WTC11 (cell line): Measurements from ENCODE around the gene CCDC154. TPM values are rescaled to one million over a fixed set of nuclear protein-coding genes. Genes with fewer than 3 reads are reported as not detected.

Source experiments
- ATAC-seq: fragments of 200-7000 bp; cut with Tn5 transposase; 2 replicates; pipeline ENCODE4 v1.10.0; 2021; ENCODE audit warnings: mild to moderate bottlenecking, moderate library complexity
- CTCF ChIA-PET: fragments of 300-600 bp; sonication (Branson Sonifier 250); formaldehyde crosslinking; loops from one replicate; lab custom pipeline; 2021; ENCODE audit warnings: antibody characterized with exemption; lab: Charles Lee
- POLR2A ChIA-PET: fragments of 350-600 bp; sonication (Branson Sonifier 250); formaldehyde crosslinking; loops from one replicate; lab custom pipeline; 2021; ENCODE audit warnings: antibody characterized with exemption; lab: Charles Lee
- DNase-seq: peaks from one replicate; pipeline ENCODE4 v3.0.0; 2021; ENCODE audit warnings: low spot score
- H3K27ac Mint-ChIP-seq: 2 replicates; pipeline ENCODE4 v1.8.0; 2021; ENCODE audit warnings: mixed read lengths
- H3K27me3 Mint-ChIP-seq: 2 replicates; pipeline ENCODE4 v1.8.0; 2021; ENCODE audit warnings: low read depth, mild to moderate bottlenecking, moderate library complexity, mixed read lengths
- H3K36me3 Mint-ChIP-seq: 2 replicates; pipeline ENCODE4 v1.8.0; 2021; ENCODE audit warnings: mixed read lengths
- H3K4me1 Mint-ChIP-seq: 2 replicates; pipeline ENCODE4 v1.8.0; 2022; ENCODE audit warnings: mixed read lengths
- H3K4me3 Mint-ChIP-seq: 2 replicates; pipeline ENCODE4 v1.8.0; 2021; ENCODE audit warnings: mild to moderate bottlenecking, moderate library complexity, mixed read lengths
- H3K9me3 Mint-ChIP-seq: 2 replicates; pipeline ENCODE4 v1.8.0; 2021; ENCODE audit warnings: mixed read lengths
- ELF4 ChIP-seq: sonication (generic); formaldehyde crosslinking; IDR thresholded peaks from 2 replicates; pipeline ENCODE4 v1.8.1; 2022; ENCODE audit warnings: low read depth, mild to moderate bottlenecking, moderate library complexity, missing genetic modification reagents
- ESRRA ChIP-seq: sonication (generic); formaldehyde crosslinking; IDR thresholded peaks from 2 replicates; pipeline ENCODE4 v1.8.1; 2022; ENCODE audit warnings: mild to moderate bottlenecking, missing genetic modification reagents, borderline replicate concordance
- ETV6 ChIP-seq: sonication (generic); formaldehyde crosslinking; IDR thresholded peaks from 2 replicates; pipeline ENCODE4 v1.8.1; 2022; ENCODE audit warnings: mild to moderate bottlenecking, missing genetic modification reagents
- FOXK1 ChIP-seq: sonication (generic); formaldehyde crosslinking; IDR thresholded peaks from 2 replicates; pipeline ENCODE4 v1.8.0; 2022; ENCODE audit warnings: mild to moderate bottlenecking, moderate library complexity, missing genetic modification reagents
- FOXP1 ChIP-seq: sonication (generic); formaldehyde crosslinking; IDR thresholded peaks from 2 replicates; pipeline ENCODE4 v1.8.0; 2022; ENCODE audit warnings: missing genetic modification reagents, mild to moderate bottlenecking, moderate library complexity, borderline replicate concordance
- GABPB1 ChIP-seq: sonication (generic); formaldehyde crosslinking; IDR thresholded peaks from 2 replicates; pipeline ENCODE4 v1.8.1; 2023; ENCODE audit warnings: mild to moderate bottlenecking, missing genetic modification reagents
- HMGXB4 ChIP-seq: sonication (generic); formaldehyde crosslinking; IDR thresholded peaks from 2 replicates; pipeline ENCODE4 v1.8.1; 2023; ENCODE audit warnings: mild to moderate bottlenecking, moderate library complexity, missing genetic modification reagents
- IRF1 ChIP-seq: sonication (generic); formaldehyde crosslinking; IDR thresholded peaks from 2 replicates; pipeline ENCODE4 v1.8.0; 2023; ENCODE audit warnings: missing genetic modification reagents
- IRF2 ChIP-seq: sonication (generic); formaldehyde crosslinking; IDR thresholded peaks from 2 replicates; pipeline ENCODE4 v1.8.0; 2022; ENCODE audit warnings: low read depth, missing genetic modification reagents, borderline replicate concordance
- NFYB ChIP-seq: sonication (generic); formaldehyde crosslinking; conservative IDR thresholded peaks from 2 replicates; pipeline ENCODE4 v1.8.0; 2022; ENCODE audit warnings: low read depth, missing genetic modification reagents
- PRDM15 ChIP-seq: sonication (generic); formaldehyde crosslinking; IDR thresholded peaks from 2 replicates; pipeline ENCODE4 v1.8.0; 2022; ENCODE audit warnings: missing genetic modification reagents
- RELA ChIP-seq: sonication (generic); formaldehyde crosslinking; IDR thresholded peaks from 2 replicates; pipeline ENCODE4 v1.8.1; 2022; ENCODE audit warnings: missing genetic modification reagents, mild to moderate bottlenecking, borderline replicate concordance
- RORB ChIP-seq: fragments of 250-450 bp; sonication (Bioruptor Pico); IDR thresholded peaks from 2 replicates; pipeline ENCODE4 v1.9.0; 2021; ENCODE audit warnings: mild to moderate bottlenecking
- TP53 ChIP-seq: sonication (generic); formaldehyde crosslinking; IDR thresholded peaks from 2 replicates; pipeline ENCODE4 v1.8.1; 2023; ENCODE audit warnings: mild to moderate bottlenecking, missing genetic modification reagents
- USF2 ChIP-seq: sonication (generic); formaldehyde crosslinking; IDR thresholded peaks from 2 replicates; pipeline ENCODE4 v1.8.1; 2023; ENCODE audit warnings: mild to moderate bottlenecking, missing genetic modification reagents, moderate library complexity
- ZBTB21 ChIP-seq: sonication (generic); formaldehyde crosslinking; IDR thresholded peaks from 2 replicates; pipeline ENCODE4 v1.8.1; 2023; ENCODE audit warnings: mild to moderate bottlenecking, missing genetic modification reagents, borderline replicate concordance
- ZMAT4 ChIP-seq: fragments of 250-450 bp; sonication (Bioruptor Pico); IDR thresholded peaks from 2 replicates; pipeline ENCODE4 v1.9.0; 2021; ENCODE audit warnings: mild to moderate bottlenecking
- ZNF425 ChIP-seq: fragments of 250-450 bp; sonication (Bioruptor Pico); conservative IDR thresholded peaks from 2 replicates; pipeline ENCODE4 v1.9.0; 2021; ENCODE audit warnings: mild to moderate bottlenecking
- total RNA-seq: library from RNA; stranded (reverse); gene quantifications from 3 replicates; pipeline ENCODE4 v1.2.3, GENCODE V29; 2021
- TF ChIP-seq, protein P1 (sequence below): sonication (generic); formaldehyde crosslinking; IDR thresholded peaks from 2 replicates; pipeline ENCODE4 v1.8.1; 2022; ENCODE audit warnings: low read depth, missing genetic modification reagents, borderline replicate concordance
- TF ChIP-seq, protein P2 (sequence below): fragments of 250-450 bp; sonication (Bioruptor Pico); IDR thresholded peaks from 2 replicates; pipeline ENCODE4 v1.9.0; 2021; ENCODE audit warnings: mild to moderate bottlenecking

The CCDC154 gene
- total RNA-seq, 1 experiment from 2014 or later, result 0.46 TPM

- TF ChIP-seq, protein P1, sequence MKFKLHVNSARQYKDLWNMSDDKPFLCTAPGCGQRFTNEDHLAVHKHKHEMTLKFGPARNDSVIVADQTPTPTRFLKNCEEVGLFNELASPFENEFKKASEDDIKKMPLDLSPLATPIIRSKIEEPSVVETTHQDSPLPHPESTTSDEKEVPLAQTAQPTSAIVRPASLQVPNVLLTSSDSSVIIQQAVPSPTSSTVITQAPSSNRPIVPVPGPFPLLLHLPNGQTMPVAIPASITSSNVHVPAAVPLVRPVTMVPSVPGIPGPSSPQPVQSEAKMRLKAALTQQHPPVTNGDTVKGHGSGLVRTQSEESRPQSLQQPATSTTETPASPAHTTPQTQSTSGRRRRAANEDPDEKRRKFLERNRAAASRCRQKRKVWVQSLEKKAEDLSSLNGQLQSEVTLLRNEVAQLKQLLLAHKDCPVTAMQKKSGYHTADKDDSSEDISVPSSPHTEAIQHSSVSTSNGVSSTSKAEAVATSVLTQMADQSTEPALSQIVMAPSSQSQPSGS (CRISPR knock-in tag), result no peak
Measured at GRCh38 chr16:1465567-1465915, 21.2 kb upstream of the CCDC154 start (continued).

DNA sequence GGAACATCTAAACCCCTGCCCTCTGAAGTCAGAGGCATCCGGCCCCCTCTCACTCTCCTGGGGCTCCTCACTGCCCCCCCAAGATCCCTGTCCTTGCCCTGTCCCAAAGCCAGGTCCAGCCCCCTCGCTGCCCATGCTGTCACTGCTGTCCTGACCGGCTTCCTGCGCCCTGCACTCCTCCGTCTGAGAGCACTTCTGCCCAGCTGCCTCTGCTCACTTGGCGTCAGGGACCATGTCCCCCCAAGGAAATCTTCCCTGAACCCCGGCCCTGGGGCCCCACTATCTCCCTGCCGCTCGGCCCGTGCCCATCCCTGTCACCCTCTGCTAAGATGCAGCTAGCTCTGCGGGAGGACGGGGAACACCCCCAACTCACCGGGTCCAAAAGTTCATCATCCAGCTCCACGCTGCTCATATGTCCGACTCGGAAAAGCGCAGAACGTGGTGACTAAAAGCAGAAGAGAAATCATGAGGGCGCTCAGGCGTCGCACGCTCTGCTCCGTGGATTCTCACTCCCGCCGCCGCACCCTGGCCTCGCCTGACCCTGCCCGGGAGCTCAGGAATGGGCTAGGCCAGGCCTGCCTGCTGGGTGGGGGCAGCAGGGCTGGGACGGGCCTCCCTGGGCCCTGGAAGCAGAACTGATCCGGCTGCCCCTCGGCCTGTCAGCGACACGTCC, 20.7 kb upstream of the CCDC154 start:
- Mint-ChIP-seq H3K4me1 (no peaks in the 10 kb centered on the region), H3K36me3 (no peaks in the 10 kb centered on the region), H3K9me3 (no peaks in the 10 kb centered on the region), H3K4me3 (no peak overlapping the region), H3K27me3 (no peaks in the 10 kb centered on the region), H3K27ac (no peak overlapping the region)
- ChIA-PET CTCF (interaction anchor here (1.4 kb wide), 1 partner anchor 38 kb away, joined by 3 read pairs; no protein-coding TSS in a partner anchor), POLR2A (interaction anchor here (0.6 kb wide), 1 partner anchor 1046 kb away, joined by 5 read pairs; no protein-coding TSS in a partner anchor)
- ATAC-seq, result no peak
- peak; percentile 7 for DNase-seq
- TF ChIP-seq TP53 (CRISPR knock-in tag) (no peak), IRF1 (CRISPR knock-in tag) (no peak), RELA (CRISPR knock-in tag) (no peak), FOXK1 (CRISPR knock-in tag) (no peak), ZBTB21 (CRISPR knock-in tag) (no peak), NFYB (CRISPR knock-in tag) (no peak), FOXP1 (no peak), RORB (no peak), PRDM15 (CRISPR knock-in tag) (no peak), USF2 (CRISPR knock-in tag) (no peak), ZNF425 (CRISPR knock-in tag) (no peak), ZMAT4 (CRISPR knock-in tag) (no peak), ESRRA (CRISPR knock-in tag) (no peak), HMGXB4 (CRISPR knock-in tag) (no peak), GABPB1 (CRISPR knock-in tag) (no peak), IRF2 (CRISPR knock-in tag) (no peak), ETV6 (no peak), ELF4 (CRISPR knock-in tag) (no peak)
- TF ChIP-seq, protein P2, sequence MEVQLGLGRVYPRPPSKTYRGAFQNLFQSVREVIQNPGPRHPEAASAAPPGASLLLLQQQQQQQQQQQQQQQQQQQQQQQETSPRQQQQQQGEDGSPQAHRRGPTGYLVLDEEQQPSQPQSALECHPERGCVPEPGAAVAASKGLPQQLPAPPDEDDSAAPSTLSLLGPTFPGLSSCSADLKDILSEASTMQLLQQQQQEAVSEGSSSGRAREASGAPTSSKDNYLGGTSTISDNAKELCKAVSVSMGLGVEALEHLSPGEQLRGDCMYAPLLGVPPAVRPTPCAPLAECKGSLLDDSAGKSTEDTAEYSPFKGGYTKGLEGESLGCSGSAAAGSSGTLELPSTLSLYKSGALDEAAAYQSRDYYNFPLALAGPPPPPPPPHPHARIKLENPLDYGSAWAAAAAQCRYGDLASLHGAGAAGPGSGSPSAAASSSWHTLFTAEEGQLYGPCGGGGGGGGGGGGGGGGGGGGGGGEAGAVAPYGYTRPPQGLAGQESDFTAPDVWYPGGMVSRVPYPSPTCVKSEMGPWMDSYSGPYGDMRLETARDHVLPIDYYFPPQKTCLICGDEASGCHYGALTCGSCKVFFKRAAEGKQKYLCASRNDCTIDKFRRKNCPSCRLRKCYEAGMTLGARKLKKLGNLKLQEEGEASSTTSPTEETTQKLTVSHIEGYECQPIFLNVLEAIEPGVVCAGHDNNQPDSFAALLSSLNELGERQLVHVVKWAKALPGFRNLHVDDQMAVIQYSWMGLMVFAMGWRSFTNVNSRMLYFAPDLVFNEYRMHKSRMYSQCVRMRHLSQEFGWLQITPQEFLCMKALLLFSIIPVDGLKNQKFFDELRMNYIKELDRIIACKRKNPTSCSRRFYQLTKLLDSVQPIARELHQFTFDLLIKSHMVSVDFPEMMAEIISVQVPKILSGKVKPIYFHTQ (CRISPR knock-in tag), result no peak
